HG02885 (cell line): ENCODE data around the gene ELOA.
A peak's percentile ranks its signal among the peaks of the same experiment; 100 is the strongest.
"Not testable (repeated sequence)": the region's sequence is repeated elsewhere in the genome, so short reads cannot be mapped to it uniquely, and the experiment has no call there.

ENCODE experiments used
- ATAC-seq: cut with Tn5 transposase; IDR thresholded peaks from one replicate; pipeline ENCODE4 v1.9.1; 2021; ENCODE audit warnings: mild to moderate bottlenecking; ENCODE audit not compliant: unreplicated experiment, poor library complexity

The ELOA gene

GRCh38 chr1:23779826-23780371 lies 36.6 kb downstream of the ELOA start:
- ATAC-seq: no peak

- not testable (repeated sequence) for ATAC-seq
Measured at GRCh38 chr1:23783141-23783540, 39.9 kb downstream of the ELOA start.

- ATAC-seq: no peak
Measured at GRCh38 chr1:23784846-23785245, 41.6 kb downstream of the ELOA start.

- ATAC-seq: no peak
Measured at GRCh38 chr1:23787701-23788100, 44.4 kb downstream of the ELOA start.

GRCh38 chr1:23788695-23789094 lies 45.4 kb downstream of the ELOA start:
- no peak for ATAC-seq

GRCh38 chr1:23790696-23791515 lies 47.6 kb downstream of the ELOA start, which contains the start of gene LYPLA2:
LYPLA2 (plus strand) TSS chr1:23791145; CDS start chr1:23792683, 1,538 bp downstream.
- peak; percentile 87 for ATAC-seq

- ATAC-seq: no peak
Measured at GRCh38 chr1:23791516-23792047, 48.3 kb downstream of the ELOA start.

- ATAC-seq: no peak
Measured at GRCh38 chr1:23792151-23792945, 49.1 kb downstream of the ELOA start.

GRCh38 chr1:23793018-23793781 lies 49.9 kb downstream of the ELOA start:
- no peak for ATAC-seq

GRCh38 chr1:23793861-23794731 lies 50.8 kb downstream of the ELOA start:
- no peak for ATAC-seq

- not testable (repeated sequence) for ATAC-seq
Measured at GRCh38 chr1:23794732-23795182, 51.5 kb downstream of the ELOA start.

GRCh38 chr1:23795676-23796465 lies 52.6 kb downstream of the ELOA start:
- no peak for ATAC-seq

GRCh38 chr1:23796466-23797271 lies 53.4 kb downstream of the ELOA start:
- ATAC-seq: no peak

- no peak for ATAC-seq
Measured at GRCh38 chr1:23797478-23798448, 54.5 kb downstream of the ELOA start.

- no peak for ATAC-seq
Measured at GRCh38 chr1:23798662-23799142, 55.4 kb downstream of the ELOA start.

GRCh38 chr1:23799255-23799569 lies 55.9 kb downstream of the ELOA start:
- no peak for ATAC-seq
